ENCODE results near the gene PAX7.
"Not testable (repeated sequence)": the region's sequence is repeated elsewhere in the genome, so short reads cannot be mapped to it uniquely, and the experiment has no call there.

PAX7 gene

GRCh38 chr1:18667333-18667732 lies 36.7 kb downstream of the PAX7 start:
- DNase-seq = no peak

GRCh38 chr1:18668046-18668445 lies 37.4 kb downstream of the PAX7 start:
- no peak for DNase-seq

- no peak for DNase-seq
Observed at GRCh38 chr1:18668750-18669404, 38.2 kb downstream of the PAX7 start.

GRCh38 chr1:18670121-18670867 lies 39.6 kb downstream of the PAX7 start:
- DNase-seq = no peak

- no peak for DNase-seq
Observed at GRCh38 chr1:18670868-18671225, 40.2 kb downstream of the PAX7 start.

GRCh38 chr1:18673976-18674375 lies 43.3 kb downstream of the PAX7 start:
- DNase-seq = no peak

- DNase-seq = no peak
Observed at GRCh38 chr1:18676332-18676781, 45.7 kb downstream of the PAX7 start.

GRCh38 chr1:18681423-18681835 lies 50.8 kb downstream of the PAX7 start:
- DNase-seq = no peak

GRCh38 chr1:18682375-18682774 lies 51.7 kb downstream of the PAX7 start:
- DNase-seq = no peak

GRCh38 chr1:18684303-18684702 lies 53.7 kb downstream of the PAX7 start:
- DNase-seq = no peak

GRCh38 chr1:18686540-18686939 lies 55.9 kb downstream of the PAX7 start:
- no peak for DNase-seq

- no peak for DNase-seq
Observed at GRCh38 chr1:18687273-18687672, 56.6 kb downstream of the PAX7 start.

- DNase-seq = no peak
Observed at GRCh38 chr1:18691648-18692047, 61.0 kb downstream of the PAX7 start.

- no peak for DNase-seq
Observed at GRCh38 chr1:18693256-18694098, 62.8 kb downstream of the PAX7 start.

GRCh38 chr1:18694289-18694688 lies 63.6 kb downstream of the PAX7 start:
- DNase-seq = not testable (repeated sequence)

- no peak for DNase-seq
Observed at GRCh38 chr1:18697541-18697940, 66.9 kb downstream of the PAX7 start.

GRCh38 chr1:18700530-18700929 lies 69.9 kb downstream of the PAX7 start:
- DNase-seq = no peak

GRCh38 chr1:18701183-18701582 lies 70.5 kb downstream of the PAX7 start:
- DNase-seq = no peak

- no peak for DNase-seq
Observed at GRCh38 chr1:18703041-18703621, 72.5 kb downstream of the PAX7 start.

GRCh38 chr1:18705811-18706210 lies 75.2 kb downstream of the PAX7 start:
- DNase-seq = no peak

- no peak for DNase-seq
Observed at GRCh38 chr1:18707696-18708257, 77.1 kb downstream of the PAX7 start.

- no peak for DNase-seq
Observed at GRCh38 chr1:18710002-18710401, 79.4 kb downstream of the PAX7 start.

- DNase-seq = no peak
Observed at GRCh38 chr1:18711003-18711402, 80.4 kb downstream of the PAX7 start.
